Muscle layer of duodenum (tissue), 2 donors: ENCODE results near the gene CDYL.

ENCODE experiments used
- H3K27ac ChIP-seq: one replicate; pipeline ENCODE4 v1.7.0; 2013; ENCODE audit warnings: mild to moderate bottlenecking, low read length
- H3K27me3 ChIP-seq: one replicate; pipeline ENCODE4 v1.7.0; 2013; ENCODE audit warnings: low read depth, mild to moderate bottlenecking, control low read depth, low read length
- H3K36me3 ChIP-seq, 2 donors: one replicate each; pipeline ENCODE4 v1.7.0; 2013; ENCODE audit warnings: low read length in 2 of 2, control low read depth in 1 of 2, mild to moderate bottlenecking in 1 of 2; ENCODE audit not compliant: insufficient read depth in 2 of 2, control insufficient read depth in 1 of 2
- H3K4me1 ChIP-seq, 2 donors: one replicate each; pipeline ENCODE4 v1.7.0; 2013; ENCODE audit warnings: low read length in 2 of 2, mild to moderate bottlenecking in 2 of 2, control low read depth in 1 of 2, moderate library complexity in 1 of 2; ENCODE audit not compliant: insufficient read depth in 2 of 2, control insufficient read depth in 1 of 2
- H3K4me3 ChIP-seq, 2 donors: one replicate each; pipeline ENCODE4 v1.7.0; 2013; ENCODE audit warnings: low read length in 2 of 2, low read depth in 1 of 2, mild to moderate bottlenecking in 1 of 2
- H3K9me3 ChIP-seq, 2 donors: one replicate each; pipeline ENCODE4 v1.7.0; 2013; ENCODE audit warnings: low read length in 2 of 2, control low read depth in 1 of 2, mild to moderate bottlenecking in 1 of 2; ENCODE audit not compliant: control insufficient read depth in 1 of 2
- donor health status: healthy.

Gene CDYL

DNA sequence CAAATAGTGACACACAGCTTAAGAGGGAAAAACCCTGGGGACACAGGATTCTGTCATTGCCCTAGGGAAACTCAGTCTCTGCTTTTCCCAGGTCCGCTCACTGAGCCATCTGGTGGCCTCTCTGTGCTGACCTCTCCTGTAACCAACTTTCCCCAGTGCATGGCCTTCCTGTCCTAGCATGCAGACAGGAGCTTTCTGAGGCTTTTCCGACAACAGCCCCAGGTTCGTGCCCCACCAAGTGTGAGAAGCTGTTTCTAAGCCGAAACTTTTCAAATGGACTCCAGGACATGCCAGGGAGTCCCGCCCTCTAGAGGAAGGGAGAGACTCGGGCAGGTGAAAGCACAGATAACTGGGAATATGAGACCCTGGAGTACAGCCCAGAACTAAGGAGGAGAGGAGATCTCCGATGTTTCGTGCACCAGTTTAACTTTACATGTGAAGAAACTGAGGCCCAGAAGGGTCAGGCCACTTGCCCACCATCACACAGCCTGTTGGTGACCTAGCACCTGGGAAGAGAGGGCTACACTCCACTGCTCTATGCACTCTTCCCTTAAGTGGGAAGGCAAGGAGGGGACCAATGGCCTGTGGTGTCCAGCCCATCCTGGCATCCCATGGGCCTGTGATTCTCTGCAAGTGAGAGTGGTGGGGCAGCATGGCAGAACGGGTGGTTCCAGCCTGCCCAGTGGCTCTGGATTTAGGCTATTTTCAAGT, 181.5 kb downstream of the CDYL start:
- no peaks in the 10 kb centered on the region for H3K27me3 ChIP-seq
- no peak overlapping the region for H3K4me3 ChIP-seq
- H3K36me3 ChIP-seq = peaks cover 7 to 29% of the 10 kb centered on the region in 2 donors
- H3K27ac ChIP-seq = no peak overlapping the region
- no peaks in the 10 kb centered on the region for H3K4me1 ChIP-seq
- no peaks in the 10 kb centered on the region for H3K9me3 ChIP-seq

GRCh38 chr6:4958624-4959023, 182.4 kb downstream of the CDYL start:
- Histone ChIP-seq H3K4me3 (no peak overlapping the region), H3K36me3 (peaks cover 6 to 20% of the 10 kb centered on the region in 2 donors), H3K4me1 (no peaks in the 10 kb centered on the region), H3K27me3 (no peaks in the 10 kb centered on the region), H3K27ac (no peak overlapping the region), H3K9me3 (no peaks in the 10 kb centered on the region)

GRCh38 chr6:4961322-4962168, 185.3 kb downstream of the CDYL start:
- Histone ChIP-seq H3K27me3 (no peaks in the 10 kb centered on the region), H3K4me1 (peaks cover 0 to 8% of the 10 kb centered on the region in 2 donors), H3K27ac (no peak overlapping the region), H3K4me3 (no peak overlapping the region), H3K36me3 (no peaks in the 10 kb centered on the region), H3K9me3 (no peaks in the 10 kb centered on the region)

GRCh38 chr6:4962905-4963304, 186.7 kb downstream of the CDYL start:
- no peaks in the 10 kb centered on the region for H3K36me3 ChIP-seq
- no peaks in the 10 kb centered on the region for H3K27me3 ChIP-seq
- H3K9me3 ChIP-seq = no peaks in the 10 kb centered on the region
- H3K4me3 ChIP-seq = no peak overlapping the region
- H3K4me1 ChIP-seq = peaks cover 0 to 8% of the 10 kb centered on the region in 2 donors
- H3K27ac ChIP-seq = no peak overlapping the region

- Histone ChIP-seq H3K27me3 (no peaks in the 10 kb centered on the region), H3K36me3 (no peaks in the 10 kb centered on the region), H3K4me3 (no peak overlapping the region), H3K9me3 (no peaks in the 10 kb centered on the region), H3K27ac (no peak overlapping the region), H3K4me1 (peaks cover 0 to 8% of the 10 kb centered on the region in 2 donors)
Observed at GRCh38 chr6:4964675-4965561, 188.7 kb downstream of the CDYL start.

GRCh38 chr6:4965562-4966389, 189.6 kb downstream of the CDYL start:
- no peak overlapping the region for H3K27ac ChIP-seq
- peaks cover 0 to 14% of the 10 kb centered on the region in 2 donors for H3K4me1 ChIP-seq
- H3K27me3 ChIP-seq = no peaks in the 10 kb centered on the region
- no peak overlapping the region for H3K4me3 ChIP-seq
- H3K9me3 ChIP-seq = no peaks in the 10 kb centered on the region
- H3K36me3 ChIP-seq = no peaks in the 10 kb centered on the region

DNA sequence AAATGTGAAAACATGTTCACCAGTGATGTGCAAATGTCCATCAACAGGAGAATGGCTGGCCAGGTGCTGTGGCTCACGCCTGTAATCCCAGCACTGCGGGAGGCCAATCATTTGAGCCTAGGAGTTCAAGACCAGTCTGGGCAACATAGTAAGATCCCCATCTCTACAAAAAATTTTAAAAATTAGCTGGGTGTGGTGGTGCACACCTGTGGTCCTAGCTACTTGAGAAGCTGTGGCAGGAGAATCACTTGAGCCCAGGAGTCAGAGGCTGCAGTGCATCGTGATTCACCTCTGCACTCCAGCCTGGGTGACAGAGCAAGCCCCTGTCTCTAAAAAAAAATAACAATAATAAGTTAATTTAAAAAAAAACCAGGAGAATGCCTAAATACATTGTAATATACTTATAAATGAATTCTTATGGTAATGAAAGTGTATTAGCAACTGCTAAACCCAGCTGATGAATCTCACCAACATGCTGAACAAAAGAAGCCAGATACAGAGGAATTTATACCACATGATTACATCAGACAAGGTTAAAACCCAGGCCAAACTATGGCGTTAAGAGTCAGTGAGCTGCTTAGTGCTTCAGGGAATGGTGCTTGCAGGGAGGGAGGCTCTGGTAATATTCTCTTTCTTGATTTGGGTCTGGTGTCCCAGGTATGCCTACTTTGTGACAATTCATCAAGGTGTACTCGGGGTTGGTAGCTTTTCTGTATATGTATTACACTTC, 191.3 kb downstream of the CDYL start:
- H3K9me3 ChIP-seq = no peaks in the 10 kb centered on the region
- no peak overlapping the region for H3K4me3 ChIP-seq
- H3K27ac ChIP-seq = no peak overlapping the region
- no peaks in the 10 kb centered on the region for H3K36me3 ChIP-seq
- peaks cover 0 to 14% of the 10 kb centered on the region in 2 donors for H3K4me1 ChIP-seq
- no peaks in the 10 kb centered on the region for H3K27me3 ChIP-seq

GRCh38 chr6:4969609-4970285, 193.5 kb downstream of the CDYL start:
- Histone ChIP-seq H3K4me3 (no peak overlapping the region), H3K9me3 (no peaks in the 10 kb centered on the region), H3K27ac (no peak overlapping the region), H3K36me3 (no peaks in the 10 kb centered on the region), H3K4me1 (peaks cover 0 to 14% of the 10 kb centered on the region in 2 donors), H3K27me3 (no peaks in the 10 kb centered on the region)

- Histone ChIP-seq H3K4me3 (no peak overlapping the region), H3K36me3 (no peaks in the 10 kb centered on the region), H3K4me1 (peaks cover 0 to 7% of the 10 kb centered on the region in 2 donors), H3K27me3 (no peaks in the 10 kb centered on the region), H3K27ac (no peak overlapping the region), H3K9me3 (no peaks in the 10 kb centered on the region)
Observed at GRCh38 chr6:4970739-4971395, 194.7 kb downstream of the CDYL start.
